ENCODE data around the gene MRAS.

MRAS gene

DNA sequence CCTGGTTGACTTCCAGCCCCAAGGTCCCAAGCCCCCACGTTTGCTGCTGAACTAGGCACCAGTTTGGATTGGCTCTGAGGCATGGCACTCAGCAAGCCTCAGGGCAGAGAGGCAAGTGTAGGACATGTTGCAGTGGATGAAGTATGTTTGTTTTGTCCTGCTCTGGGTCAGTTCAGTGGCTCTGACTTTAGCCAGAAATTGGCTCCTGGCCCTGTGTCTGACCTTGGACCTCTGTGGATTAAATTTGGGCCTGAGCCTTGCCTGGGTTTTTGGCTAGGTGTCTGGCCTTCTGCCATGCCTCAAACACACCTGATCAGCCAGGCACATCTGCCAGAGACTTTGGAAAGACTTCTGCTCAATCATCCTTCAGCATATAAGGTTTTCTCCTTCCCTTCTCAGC lies 3.6 kb upstream of the MRAS start:
- no peak for DNase-seq

DNA sequence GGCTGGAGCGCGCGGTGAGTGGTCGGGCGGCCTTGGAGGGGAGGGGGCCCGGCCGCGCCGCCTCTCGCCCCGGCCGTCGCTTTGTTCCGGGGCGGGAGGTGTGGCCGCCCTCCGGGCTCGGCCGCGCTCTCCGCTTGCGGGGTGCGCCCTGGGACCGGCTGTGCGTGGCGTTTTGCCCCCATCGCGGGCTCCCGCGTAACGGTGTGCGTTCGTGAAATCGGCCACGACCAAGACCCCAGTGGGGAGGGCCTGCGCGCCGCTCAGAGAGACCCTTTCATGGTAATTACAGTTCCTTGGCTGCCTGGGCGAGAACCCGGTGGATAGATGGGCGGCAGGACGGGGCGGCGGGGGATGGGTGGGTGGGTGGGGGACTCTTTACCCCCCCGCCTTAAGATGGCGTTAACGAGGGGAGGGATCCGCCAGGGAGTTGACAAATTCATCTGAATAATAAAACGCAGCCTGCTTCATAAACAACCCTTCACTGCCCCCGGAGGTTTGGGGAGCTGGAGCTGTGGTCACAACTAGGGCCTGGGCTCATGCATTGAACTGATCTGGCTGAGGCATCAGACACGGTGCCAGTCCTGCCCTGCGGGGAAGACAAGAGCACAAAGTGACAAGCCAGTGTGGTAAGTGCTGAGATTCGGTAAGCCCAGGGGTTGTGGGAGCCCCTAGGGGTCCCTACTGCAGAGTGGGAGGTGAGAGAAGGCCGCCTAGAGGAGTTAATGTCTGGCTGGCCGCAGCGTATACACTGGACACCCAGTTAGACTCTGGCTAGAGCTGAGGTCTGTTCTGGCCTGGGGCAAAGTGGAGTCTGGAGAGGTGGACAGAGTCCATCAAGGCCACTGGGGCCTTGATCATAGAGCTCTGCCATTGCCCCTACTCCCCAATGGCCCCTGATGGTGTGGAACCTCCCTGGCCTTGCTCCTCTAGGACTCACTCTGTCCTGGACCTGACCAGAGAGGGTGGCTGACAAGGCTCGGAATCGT lies 668 bp downstream of the MRAS start:
- DNase-seq = peak; percentile 83

DNA sequence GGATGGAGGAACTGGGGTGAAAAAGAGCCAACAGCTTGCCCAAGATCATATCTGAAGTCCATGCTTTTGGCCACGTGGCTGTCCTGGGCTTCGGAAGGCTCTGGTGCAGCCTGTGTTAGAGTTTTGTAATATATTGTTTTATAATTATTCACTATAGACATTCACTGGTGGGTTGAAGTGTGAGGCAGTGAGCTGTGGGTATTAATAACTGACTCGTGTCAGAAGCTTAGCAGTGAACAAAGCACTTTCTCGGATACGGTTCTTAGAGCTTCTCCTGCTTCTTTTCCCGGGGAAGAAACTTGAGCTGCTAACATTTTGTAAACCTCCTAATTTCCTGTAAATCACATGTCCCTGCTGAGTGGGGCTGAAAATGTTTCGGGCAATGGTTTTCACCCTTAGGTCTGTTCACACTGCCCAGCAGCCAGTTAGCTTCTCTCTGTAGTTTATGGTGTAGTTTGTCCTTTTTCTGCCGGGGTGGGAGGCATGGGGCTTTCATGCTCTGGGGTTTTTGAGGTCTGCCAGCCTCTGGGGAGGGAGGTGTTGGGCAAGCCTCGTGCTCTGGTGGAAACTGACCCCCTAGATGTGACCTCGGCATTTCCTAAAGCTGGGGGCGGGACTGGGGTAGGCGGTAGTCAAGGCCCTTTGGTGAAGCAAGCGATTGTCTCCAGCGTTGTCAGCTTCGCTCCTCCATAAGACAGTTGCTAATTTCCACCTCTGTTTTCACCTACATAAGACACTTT lies 1.7 kb downstream of the MRAS start:
- DNase-seq = peak; percentile 49

- DNase-seq = no peak
These were observed 2.8 kb downstream of the MRAS start for GRCh38 chr3:138351151-138351550.

DNA sequence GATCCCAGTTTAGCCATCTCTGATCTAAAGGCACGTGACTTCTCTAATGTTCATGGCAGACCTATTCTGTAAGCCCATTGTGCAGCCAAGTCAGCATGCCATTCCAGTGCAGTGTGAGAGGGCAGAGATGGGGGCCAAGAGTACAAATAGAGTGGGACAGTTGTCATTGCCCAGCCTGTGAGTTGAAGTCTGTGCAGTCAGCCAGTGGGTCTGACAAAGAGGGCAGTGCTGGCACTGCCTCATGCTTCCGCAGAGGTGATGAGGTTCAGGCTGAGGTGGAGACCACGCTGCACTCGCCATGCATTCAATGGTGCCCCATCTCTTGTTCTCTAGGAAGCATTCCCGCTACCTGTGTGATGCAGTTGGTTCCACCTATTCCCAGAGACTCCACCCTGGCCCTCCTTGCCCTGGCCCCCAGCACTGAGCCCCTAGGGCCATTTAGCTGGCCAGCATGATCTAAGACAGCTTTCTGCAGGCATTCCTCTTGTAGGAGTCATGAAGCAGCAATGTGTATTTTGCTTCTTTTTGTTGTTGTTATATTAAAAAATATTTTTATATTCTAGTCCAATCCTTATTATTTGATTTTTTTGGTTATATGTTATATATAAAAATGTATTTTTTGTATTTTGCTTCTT lies 3.7 kb downstream of the MRAS start:
- DNase-seq = no peak

DNA sequence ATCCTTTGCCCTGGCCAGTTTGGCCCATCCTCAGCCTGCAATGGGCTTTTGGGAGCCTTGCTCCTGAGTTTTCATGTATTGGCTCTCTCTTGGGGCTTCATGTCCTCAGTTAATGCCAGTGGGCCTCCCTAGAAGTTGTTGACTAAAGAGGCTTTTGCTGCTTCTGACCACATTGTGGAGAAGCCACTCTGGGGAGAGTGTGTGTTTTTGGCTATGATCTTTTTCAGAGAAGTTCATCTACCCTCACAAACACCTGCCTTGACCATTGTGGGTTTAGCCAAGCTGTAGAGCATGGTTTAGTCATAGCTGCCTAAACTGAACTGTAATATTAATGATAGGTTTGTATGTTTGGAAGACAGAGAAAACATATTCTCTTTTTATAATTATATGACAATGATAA lies 6.0 kb downstream of the MRAS start:
- DNase-seq = no peak

- DNase-seq = no peak
These were observed 6.7 kb downstream of the MRAS start for GRCh38 chr3:138355071-138355470.

- DNase-seq = peak; percentile 8
These were observed 8.5 kb downstream of the MRAS start for GRCh38 chr3:138356730-138357405.

- no peak for DNase-seq
These were observed 11.0 kb downstream of the MRAS start for GRCh38 chr3:138359148-138359918.

DNA sequence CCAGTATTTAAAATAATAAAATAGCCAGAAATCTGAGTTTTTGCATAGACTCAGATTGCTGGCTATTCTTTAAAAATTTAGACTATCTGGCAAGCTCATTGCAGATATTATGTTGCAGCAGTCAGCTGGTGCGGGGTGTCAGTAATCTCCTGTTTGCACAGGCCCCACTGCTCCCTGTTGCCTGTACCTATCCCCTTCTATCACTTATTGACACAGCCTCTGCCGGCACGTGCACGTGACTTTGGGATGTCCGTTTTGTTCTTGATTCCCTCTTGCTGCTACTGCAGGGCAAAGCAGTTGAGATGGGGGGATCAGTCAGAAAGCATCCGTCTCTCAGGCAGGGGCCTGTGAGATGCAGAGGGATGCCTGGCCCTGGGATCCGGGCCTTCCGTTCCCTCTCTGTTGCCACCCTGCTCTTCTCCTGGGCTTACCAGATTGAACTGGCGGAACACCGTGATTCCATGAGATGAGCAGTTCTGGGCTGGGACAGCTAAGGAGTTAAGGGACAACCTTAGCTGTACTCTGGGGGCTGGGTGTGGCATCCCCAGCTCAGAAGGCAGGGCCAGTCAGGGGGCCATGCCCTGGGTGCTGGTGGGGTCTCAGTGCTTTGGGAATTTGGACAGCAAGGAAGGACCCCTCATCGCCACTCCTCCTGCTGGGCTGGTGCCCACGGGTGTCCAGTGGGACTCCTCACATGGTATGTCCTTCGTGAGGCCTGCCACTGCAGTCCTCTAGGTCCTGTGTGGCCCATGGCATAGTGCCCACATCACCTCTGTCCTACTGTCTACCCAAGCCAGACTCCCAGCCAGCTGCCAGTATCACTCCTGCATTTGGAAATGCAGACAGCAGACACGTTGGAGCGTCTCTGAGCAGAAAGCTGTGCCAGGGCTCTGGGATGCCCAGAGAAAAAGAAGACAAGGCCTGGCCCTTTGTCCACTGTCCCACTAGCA lies 11.8 kb downstream of the MRAS start:
- DNase-seq = no peak

DNA sequence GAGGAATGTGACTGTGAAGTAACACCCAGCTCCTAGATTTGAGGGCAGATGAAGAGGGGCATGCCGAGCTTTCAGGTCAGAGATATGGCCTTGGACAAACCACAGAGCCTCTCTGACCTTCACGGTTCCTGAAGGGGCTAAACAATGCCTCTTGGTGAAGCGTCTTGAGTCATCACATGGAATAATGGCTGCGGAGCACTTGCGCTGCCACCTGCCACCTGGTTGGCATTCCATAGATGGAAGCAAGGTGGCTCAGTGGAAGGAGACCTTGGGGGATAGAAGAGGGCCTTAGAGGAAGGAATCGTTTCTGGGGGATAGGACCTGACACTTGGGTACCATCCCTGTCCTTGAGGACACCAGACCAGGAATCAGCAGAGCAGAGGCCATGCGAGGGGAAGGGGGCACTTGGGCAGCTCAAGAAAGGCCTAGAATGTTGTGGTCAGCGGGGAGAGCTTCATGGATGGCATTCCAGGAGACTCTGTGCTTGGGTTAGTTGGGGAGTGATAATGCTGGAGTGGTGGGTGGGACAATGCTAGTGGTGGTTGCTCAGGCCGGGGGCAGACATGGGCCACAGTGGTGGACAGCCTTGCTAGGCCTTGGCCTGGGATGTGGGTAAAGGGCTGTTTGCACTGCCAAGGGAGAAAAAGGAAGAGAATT lies 12.6 kb downstream of the MRAS start:
- no peak for DNase-seq

DNA sequence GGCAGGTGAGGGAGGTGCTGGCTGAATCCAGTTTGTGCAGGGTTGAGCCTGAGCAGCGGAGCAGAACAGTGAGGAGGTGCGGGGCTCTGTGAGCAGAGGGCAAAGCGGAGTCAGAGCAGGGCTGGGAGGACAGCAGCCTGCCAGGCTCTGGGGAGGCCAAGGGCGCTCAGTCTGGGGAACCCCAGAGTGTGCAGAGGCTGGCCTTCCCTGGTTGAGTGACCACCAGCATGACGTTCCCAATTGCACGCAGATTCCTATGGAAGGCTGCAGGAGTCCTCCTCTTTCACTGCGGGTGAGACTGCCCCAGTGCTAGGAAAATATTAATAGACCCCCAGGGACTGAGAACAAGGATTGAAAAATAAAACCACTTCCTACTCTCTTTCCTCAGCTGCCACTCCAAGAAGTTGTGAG lies 13.2 kb downstream of the MRAS start:
- no peak for DNase-seq

- DNase-seq = no peak
These were observed 14.2 kb downstream of the MRAS start for GRCh38 chr3:138362538-138362937.

DNA sequence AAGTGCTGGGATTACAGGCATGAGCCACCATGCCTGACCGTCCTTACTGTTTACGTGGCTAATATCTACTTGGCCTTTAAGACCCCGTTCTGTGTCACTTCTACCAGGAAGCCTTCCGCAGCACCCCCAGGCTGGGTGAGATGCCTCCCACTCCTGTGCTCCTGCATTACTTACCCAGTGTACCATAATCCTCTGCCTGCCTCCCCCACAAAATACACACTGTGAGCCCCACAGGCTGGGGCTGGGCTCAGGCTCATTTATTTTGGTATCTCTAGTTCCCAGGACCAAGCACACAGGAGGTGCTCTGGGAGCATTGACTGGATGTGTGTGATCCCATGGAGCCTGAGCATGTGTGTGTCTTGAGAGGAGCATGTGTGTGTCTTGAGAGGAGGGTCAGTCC lies 14.9 kb downstream of the MRAS start:
- DNase-seq = no peak

DNA sequence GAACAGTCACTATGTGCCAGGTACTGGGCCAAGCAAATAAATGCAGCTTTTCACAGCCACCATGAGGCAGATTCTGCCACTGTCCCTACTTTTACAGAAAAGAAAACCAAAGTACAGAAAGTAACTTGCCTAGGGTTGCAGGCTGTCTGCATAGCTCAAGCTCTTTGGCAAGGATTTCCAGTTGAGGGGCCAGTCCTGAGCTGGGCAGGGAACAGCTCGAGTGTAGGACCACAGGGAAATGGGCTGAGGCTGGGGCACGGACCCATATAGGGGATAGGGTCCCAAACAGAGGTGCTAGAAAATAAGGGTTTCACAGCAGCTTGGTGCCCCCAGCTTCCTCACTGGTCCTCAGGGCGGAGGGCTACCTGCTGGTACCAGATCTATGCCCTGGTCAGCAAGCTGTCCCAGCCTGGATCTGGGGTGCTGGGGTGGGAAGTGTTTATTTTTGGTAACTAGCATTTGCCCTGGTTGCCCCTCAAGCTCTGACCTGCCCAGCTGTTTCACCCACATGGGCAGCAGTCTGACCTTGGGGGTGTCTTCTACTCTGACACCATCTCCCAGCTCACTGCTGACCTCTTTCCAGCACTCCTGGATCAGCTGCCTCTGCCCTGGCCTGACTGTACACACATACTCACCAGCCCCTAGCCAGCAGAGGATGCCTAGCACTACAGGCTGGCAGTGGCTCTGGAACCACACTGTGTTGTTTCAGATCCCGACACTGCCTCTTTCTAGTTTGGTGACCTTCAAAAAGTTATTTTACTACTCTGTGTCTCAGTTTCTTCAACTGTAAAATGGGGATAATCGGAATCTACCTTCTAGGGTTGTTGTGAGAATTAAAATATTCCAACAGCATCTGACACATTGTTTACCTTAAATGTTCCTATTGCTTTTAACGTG lies 16.2 kb downstream of the MRAS start:
- no peak for DNase-seq

DNA sequence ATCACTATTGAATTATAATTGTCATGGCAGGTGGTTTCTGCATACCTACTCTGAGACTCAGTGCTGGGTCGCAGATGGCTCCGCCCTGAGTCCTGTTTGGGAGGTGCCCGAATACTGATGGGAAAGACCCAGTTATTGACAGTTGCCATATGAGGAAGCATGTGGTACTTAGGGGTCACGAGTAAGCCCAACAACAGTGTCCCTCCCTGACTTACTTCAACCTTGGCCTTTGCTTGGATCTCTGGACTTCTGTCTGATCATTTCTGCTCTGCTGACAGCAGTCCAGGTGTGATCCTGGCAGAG lies 16.8 kb downstream of the MRAS start:
- DNase-seq = no peak

DNA sequence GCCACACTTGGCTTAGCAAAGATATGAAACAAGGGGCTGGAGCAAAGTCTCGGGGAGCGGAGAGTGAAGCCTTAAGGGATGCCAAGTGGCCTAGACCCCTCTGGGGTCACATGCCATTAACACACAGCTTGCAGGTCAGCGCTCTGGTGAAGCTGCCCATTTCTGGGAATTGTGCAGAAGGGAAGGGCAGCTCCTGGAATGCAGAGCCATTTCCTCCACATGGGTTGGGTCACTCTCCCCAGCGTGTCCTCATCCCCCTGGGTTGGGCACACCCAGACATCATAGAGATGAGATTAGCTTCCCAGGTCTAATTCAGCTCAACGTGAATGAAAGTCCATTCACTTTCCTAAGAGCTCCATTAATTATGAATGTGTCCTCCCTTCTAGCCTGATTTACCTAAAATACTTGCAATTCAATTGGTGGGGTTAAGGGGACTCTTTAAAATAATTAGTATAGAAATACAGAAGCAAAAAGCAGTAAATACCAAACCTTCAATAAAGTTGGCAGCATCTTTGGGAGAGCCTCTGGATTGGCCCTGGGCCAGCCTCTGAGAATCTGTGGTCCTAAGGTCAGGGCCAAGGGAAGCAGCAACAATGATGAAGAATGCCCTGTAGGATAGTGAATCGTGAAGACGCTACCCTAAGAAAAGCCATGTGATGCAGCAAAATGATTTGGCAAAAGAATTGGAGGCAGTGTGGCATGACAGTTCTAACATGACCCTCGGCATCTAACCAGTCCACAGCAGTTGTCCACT lies 17.8 kb downstream of the MRAS start:
- DNase-seq = no peak

- DNase-seq = no peak
These were observed 19.0 kb downstream of the MRAS start for GRCh38 chr3:138367326-138367850.
